ENCODE results near the gene FRS3. TPM values are rescaled to one million over a fixed set of nuclear protein-coding genes. Genes with fewer than 3 reads are reported as not detected.
A peak's percentile ranks its signal among the peaks of the same experiment; 100 is the strongest.

Gene FRS3
- total and polyA plus RNA-seq, 9 of the 15 experiments (the other 6 are each of a cell fraction or from before 2014, with no cell fraction given), result 0.03 to 3.7 (median 1.6) TPM

DNA sequence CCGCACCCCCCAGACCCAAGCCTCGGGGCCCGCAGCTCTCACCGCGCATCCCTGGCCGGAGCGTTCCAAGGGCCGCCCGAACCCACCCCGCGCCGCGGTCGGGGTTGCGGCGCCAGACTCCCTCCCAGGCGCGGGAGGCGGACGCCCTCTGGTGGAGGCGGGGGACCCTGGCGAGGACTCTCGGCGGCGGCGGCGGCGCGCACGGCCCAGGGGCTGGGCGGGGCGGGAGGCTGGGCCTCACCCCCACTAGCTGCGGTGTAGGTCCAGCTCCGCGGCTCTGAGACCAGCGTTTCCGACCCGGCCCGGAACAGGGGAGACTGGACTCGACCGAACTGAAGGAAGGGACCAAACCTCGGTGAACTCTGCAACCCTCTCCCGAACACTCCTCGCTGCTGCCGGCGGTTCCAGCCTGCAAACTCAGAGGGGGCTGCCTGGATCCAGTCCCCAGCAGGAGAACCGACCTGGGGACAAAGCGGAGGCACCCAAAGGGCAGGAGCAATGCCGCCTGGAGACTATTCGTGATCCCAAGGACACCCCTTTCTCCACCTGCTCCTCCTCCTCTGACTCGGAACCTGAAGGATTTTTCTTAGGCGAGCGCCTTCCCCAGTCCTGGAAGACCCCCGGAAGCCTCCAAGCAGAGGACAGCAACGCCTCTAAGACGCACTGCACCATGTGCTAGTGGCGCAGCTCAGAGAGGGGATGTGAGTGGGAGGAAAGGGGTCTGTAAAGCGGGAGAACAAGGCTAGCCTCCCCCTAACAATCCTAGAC is 6.9 kb upstream of the FRS3 start (continued):
- TF ChIP-seq, protein P1, sequence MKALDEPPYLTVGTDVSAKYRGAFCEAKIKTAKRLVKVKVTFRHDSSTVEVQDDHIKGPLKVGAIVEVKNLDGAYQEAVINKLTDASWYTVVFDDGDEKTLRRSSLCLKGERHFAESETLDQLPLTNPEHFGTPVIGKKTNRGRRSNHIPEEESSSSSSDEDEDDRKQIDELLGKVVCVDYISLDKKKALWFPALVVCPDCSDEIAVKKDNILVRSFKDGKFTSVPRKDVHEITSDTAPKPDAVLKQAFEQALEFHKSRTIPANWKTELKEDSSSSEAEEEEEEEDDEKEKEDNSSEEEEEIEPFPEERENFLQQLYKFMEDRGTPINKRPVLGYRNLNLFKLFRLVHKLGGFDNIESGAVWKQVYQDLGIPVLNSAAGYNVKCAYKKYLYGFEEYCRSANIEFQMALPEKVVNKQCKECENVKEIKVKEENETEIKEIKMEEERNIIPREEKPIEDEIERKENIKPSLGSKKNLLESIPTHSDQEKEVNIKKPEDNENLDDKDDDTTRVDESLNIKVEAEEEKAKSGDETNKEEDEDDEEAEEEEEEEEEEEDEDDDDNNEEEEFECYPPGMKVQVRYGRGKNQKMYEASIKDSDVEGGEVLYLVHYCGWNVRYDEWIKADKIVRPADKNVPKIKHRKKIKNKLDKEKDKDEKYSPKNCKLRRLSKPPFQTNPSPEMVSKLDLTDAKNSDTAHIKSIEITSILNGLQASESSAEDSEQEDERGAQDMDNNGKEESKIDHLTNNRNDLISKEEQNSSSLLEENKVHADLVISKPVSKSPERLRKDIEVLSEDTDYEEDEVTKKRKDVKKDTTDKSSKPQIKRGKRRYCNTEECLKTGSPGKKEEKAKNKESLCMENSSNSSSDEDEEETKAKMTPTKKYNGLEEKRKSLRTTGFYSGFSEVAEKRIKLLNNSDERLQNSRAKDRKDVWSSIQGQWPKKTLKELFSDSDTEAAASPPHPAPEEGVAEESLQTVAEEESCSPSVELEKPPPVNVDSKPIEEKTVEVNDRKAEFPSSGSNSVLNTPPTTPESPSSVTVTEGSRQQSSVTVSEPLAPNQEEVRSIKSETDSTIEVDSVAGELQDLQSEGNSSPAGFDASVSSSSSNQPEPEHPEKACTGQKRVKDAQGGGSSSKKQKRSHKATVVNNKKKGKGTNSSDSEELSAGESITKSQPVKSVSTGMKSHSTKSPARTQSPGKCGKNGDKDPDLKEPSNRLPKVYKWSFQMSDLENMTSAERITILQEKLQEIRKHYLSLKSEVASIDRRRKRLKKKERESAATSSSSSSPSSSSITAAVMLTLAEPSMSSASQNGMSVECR (CRISPR knock-in tag; IDR thresholded peaks at IDR 0.05), result peak; percentile 21; the same call in 1 of the 2 replicates
- TF ChIP-seq GATAD2B (IDR thresholded peaks at IDR 0.05; ENCODE audit: borderline replicate concordance), result peak; percentile 90
- TF ChIP-seq KLF13 (tag; IDR thresholded peaks at IDR 0.05; ENCODE audit: borderline replicate concordance, low read depth), result no peak; the same call in 1 of the 2 replicates
- TF ChIP-seq ZNF280B (CRISPR knock-in tag; IDR thresholded peaks at IDR 0.05), result no peak
- TF ChIP-seq SIN3A (IDR thresholded peaks at IDR 0.05; ENCODE audit: borderline replicate concordance in 2 of 2, control insufficient read depth in 1 of 2, low read depth in 2 of 2, low read length in 2 of 2), result peak in 1 of 2 experiments; percentile 51; a peak in 2 of 4 replicates
- peak; percentile 24; the same call in 1 of the 2 replicates for TF ChIP-seq POLR2AphosphoS5 (IDR thresholded peaks at IDR 0.05; ENCODE audit: control insufficient read depth, insufficient read depth, low read depth, low read length)
- no peak for TF ChIP-seq FOXM1 (IDR thresholded peaks at IDR 0.05; ENCODE audit: low read depth)
- TF ChIP-seq FOXM1 (CRISPR knock-in tag; IDR thresholded peaks at IDR 0.05; ENCODE audit: low read depth), result peak; percentile 58; the same call in 1 of the 2 replicates
- peak in 2 of 3 experiments; percentile 24 to 58 for TF ChIP-seq YY1 (IDR thresholded peaks at IDR 0.05; ENCODE audit: borderline replicate concordance in 1 of 3, control insufficient read depth in 1 of 3, extremely low read depth in 1 of 3, insufficient read depth in 3 of 3, insufficient read length in 1 of 3, insufficient replicate concordance in 2 of 3, low read depth in 1 of 3, low read length in 2 of 3)
- peak; percentile 65; the same call in 1 of the 2 replicates for TF ChIP-seq E2F5 (CRISPR knock-in tag; IDR thresholded peaks at IDR 0.05)
- TF ChIP-seq MTA3 (IDR thresholded peaks at IDR 0.05; ENCODE audit: borderline replicate concordance), result 0 out of 2 replicates have a peak, but pooled peaks have one; percentile 26
- TF ChIP-seq SIN3B (IDR thresholded peaks at IDR 0.05; ENCODE audit: low read depth), result peak; percentile 67
- no peak for TF ChIP-seq MEIS2 (IDR thresholded peaks at IDR 0.05; ENCODE audit: partially characterized antibody)
- no peak for TF ChIP-seq ZNF707 (CRISPR knock-in tag; conservative IDR thresholded peaks at IDR 0.05)
- TF ChIP-seq SMARCC2 (IDR thresholded peaks at IDR 0.05; ENCODE audit: low read depth), result no peak
- 0 out of 2 replicates have a peak, but pooled peaks have one; percentile 43 for TF ChIP-seq ZNF197 (CRISPR knock-in tag; IDR thresholded peaks at IDR 0.05; ENCODE audit: low read depth)
- TF ChIP-seq FUS (optimal IDR thresholded peaks at IDR 0.05; ENCODE audit: low read depth, low read length), result peak; percentile 43
- peak; percentile 28 for TF ChIP-seq TBP (optimal IDR thresholded peaks at IDR 0.05; ENCODE audit: low read depth, low read length)
- peak; percentile 88 for TF ChIP-seq CTBP1 (IDR thresholded peaks at IDR 0.05; ENCODE audit: borderline replicate concordance)

Data from K562 (cell line).